Activated naive CD4-positive, alpha-beta T cell treated with anti-CD3 and anti-CD28 coated beads, Interleukin-2, amount 50 U/mL, for 72 hours (primary cell): Measurements from ENCODE around the gene CRIM1. TPM values are rescaled to one million over a fixed set of nuclear protein-coding genes. Genes with fewer than 3 reads are reported as not detected.

Experiments
- ATAC-seq, 2 donors: fragments of 150-1000 bp; cut with Tn5 transposase; 2 replicates each; pipeline ENCODE4 v1.10.0; 2021; ENCODE audit warnings: mild to moderate bottlenecking in 2 of 2, moderate library complexity in 2 of 2
- DNase-seq, 2 donors: peaks; one replicate each; pipeline ENCODE4 v3.0.0; 2021 to 2022; ENCODE audit warnings: low spot score in 2 of 2
- H3K27ac Mint-ChIP-seq, 2 donors: one replicate each; pipeline ENCODE4 v1.8.0; 2022; ENCODE audit warnings: mild to moderate bottlenecking in 2 of 2, mixed read lengths in 2 of 2
- H3K36me3 Mint-ChIP-seq, 2 donors: one replicate each; pipeline ENCODE4 v1.8.0; 2022; ENCODE audit warnings: mixed read lengths in 2 of 2
- H3K9me3 Mint-ChIP-seq, 2 donors: one replicate each; pipeline ENCODE4 v1.8.0; 2022; ENCODE audit warnings: mixed read lengths in 2 of 2
- total RNA-seq, 2 donors: library from RNA; stranded (reverse); gene quantifications; one replicate each; pipeline ENCODE4 v1.2.3, GENCODE V29; 2022

Gene CRIM1
- total RNA-seq, 2 donors from 2014 or later, result 3.3 to 4.2 TPM

DNA sequence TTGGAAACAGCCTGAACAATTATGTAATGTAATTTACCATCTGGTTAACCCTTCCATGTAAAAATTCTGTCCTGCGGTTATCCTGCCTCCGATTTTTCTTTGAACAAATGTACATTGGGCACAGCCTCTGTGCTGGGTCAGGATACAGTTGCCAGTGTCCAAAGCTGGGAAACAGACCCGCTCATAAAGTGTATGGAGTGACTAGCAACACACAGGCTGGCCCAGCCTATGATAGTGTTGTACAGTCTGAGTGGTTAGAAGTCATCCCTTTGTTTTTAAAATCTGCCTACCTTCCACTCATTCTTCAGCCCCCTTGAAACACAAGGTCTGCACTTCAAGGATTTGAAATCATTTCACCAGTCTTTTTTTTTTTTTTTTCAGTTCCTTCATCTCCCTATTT lies 192.3 kb downstream of the CRIM1 start:
- ATAC-seq, result no peak
- Mint-ChIP-seq H3K27ac (no peak overlapping the region), H3K36me3 (peaks cover 12 to 20% of the 10 kb centered on the region in 2 donors), H3K9me3 (no peaks in the 10 kb centered on the region)
- no peak for DNase-seq

DNA sequence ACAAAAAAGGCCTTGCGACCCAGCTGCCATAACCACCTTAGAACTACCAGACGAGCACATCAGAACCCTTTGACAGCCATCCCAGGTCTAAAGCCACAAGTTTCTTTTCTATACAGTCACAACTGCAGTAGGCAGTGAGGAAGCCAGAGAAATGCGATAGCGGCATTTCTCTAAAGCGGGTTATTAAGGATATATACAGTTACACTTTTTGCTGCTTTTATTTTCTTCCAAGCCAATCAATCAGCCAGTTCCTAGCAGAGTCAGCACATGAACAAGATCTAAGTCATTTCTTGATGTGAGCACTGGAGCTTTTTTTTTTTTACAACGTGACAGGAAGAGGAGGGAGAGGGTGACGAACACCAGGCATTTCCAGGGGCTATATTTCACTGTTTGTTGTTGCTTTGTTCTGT lies 193.6 kb downstream of the CRIM1 start:
- ATAC-seq (peak; percentile 46 to 84), DNase-seq (no peak)
- H3K36me3 Mint-ChIP-seq, result peaks cover 18 to 20% of the 10 kb centered on the region in 2 donors
- H3K27ac Mint-ChIP-seq, result no peak overlapping the region
- no peaks in the 10 kb centered on the region for H3K9me3 Mint-ChIP-seq

- no peak for ATAC-seq
- Mint-ChIP-seq H3K36me3 (peaks cover 20 to 25% of the 10 kb centered on the region in 2 donors), H3K9me3 (no peaks in the 10 kb centered on the region), H3K27ac (no peak overlapping the region)
- DNase-seq, result no peak
These were observed 194.4 kb downstream of the CRIM1 start for GRCh38 chr2:36550006-36550405.

- ATAC-seq (no peak), DNase-seq (no peak)
- Mint-ChIP-seq H3K9me3 (no peaks in the 10 kb centered on the region), H3K36me3 (peaks cover 13 to 16% of the 10 kb centered on the region in 2 donors), H3K27ac (no peak overlapping the region)
These were observed 198.1 kb downstream of the CRIM1 start for GRCh38 chr2:36553683-36554082.

DNA sequence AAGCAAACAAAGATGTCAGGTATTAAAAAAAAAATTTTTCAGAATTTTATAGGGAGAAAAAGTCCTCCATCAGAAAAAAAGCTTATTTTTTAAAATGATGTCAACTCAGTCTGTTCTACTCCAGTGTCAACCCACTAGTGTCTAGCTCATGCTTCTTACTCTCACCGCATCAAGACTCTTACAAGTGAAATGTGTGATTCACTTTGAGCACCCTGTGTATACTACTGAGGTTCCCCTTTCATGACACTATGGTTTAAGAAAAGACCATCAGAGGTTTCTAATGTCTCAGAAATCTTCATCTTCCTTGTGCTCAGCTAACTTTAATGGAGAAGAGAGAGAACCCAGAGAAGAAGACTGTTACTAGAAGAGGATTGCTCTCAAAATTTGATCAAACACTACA lies 199.0 kb downstream of the CRIM1 start:
- peaks cover 10 to 13% of the 10 kb centered on the region in 2 donors for H3K36me3 Mint-ChIP-seq
- no peak for DNase-seq
- no peak for ATAC-seq

GRCh38 chr2:36555789-36556188 lies 200.2 kb downstream of the CRIM1 start:
- no peak overlapping the region for H3K27ac Mint-ChIP-seq
- H3K9me3 Mint-ChIP-seq, result no peaks in the 10 kb centered on the region
- DNase-seq (no peak), ATAC-seq (no peak)
- peaks cover 10 to 13% of the 10 kb centered on the region in 2 donors for H3K36me3 Mint-ChIP-seq

More for the DNA sequence above, 199.0 kb downstream of the CRIM1 start:
- Mint-ChIP-seq H3K9me3 (no peaks in the 10 kb centered on the region), H3K27ac (no peak overlapping the region)

GRCh38 chr2:36556842-36557241 lies 201.3 kb downstream of the CRIM1 start:
- DNase-seq (no peak), ATAC-seq (no peak)
- H3K36me3 Mint-ChIP-seq, result peaks cover 10 to 13% of the 10 kb centered on the region in 2 donors
- H3K27ac Mint-ChIP-seq, result no peak overlapping the region
- H3K9me3 Mint-ChIP-seq, result no peaks in the 10 kb centered on the region

DNA sequence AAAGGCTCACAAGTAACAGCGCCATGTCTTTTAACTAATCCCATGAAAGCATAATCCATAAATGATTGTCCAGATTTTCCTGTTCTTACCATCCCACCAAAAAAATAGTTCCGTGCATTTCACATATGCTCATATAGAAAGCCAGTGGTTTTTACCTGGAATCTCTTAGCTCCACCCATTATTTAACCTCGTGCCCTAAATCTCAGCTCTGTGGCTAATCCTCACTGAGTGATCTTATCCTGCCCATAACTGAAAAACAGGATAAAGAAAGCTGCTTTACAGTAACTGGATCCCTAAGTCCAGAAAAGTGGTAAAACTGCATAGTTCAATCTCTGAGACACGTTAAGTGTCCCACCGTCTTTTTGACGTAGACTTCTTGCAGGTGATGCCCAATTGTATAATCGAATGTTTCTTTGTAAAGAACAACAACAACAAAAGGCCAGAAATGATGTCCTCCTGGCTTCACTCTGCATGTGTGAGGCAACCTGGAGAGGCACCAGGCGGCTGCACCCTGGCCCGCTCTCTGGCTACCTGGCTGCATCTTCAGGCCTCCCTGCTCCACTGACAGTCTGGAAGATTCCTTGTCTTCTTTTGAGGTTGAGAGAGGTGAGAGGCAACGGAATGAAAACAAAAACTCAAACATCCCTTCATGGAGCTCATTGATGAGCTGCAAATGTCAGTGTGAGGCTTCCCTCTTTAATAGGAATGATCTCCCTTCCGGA lies 203.8 kb downstream of the CRIM1 start:
- peaks cover 10 to 13% of the 10 kb centered on the region in 2 donors for H3K36me3 Mint-ChIP-seq
- no peak for ATAC-seq
- no peak for DNase-seq
- no peak overlapping the region for H3K27ac Mint-ChIP-seq
- H3K9me3 Mint-ChIP-seq, result no peaks in the 10 kb centered on the region

DNA sequence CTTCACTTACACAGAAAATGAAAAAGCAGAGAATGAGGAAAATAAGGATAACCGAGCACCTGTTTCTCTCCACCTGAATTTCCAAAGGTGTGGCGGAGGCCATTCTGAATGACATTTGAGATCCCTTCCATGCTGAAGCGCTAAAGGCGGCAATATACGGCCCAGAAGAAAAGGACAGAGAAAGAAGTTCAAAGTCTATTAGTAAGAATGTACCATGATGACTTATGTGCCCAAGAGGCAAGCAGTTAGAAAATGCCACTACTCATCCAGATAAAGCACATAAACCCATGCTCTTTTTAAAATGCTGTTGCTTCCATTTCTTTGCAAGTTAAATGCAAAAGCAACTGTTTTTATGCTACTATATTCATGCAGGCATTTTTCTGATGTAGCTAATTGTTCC lies 205.1 kb downstream of the CRIM1 start:
- ATAC-seq, result no peak
- DNase-seq, result no peak
- peaks cover 0 to 15% of the 10 kb centered on the region in 2 donors for H3K36me3 Mint-ChIP-seq
- no peak overlapping the region for H3K27ac Mint-ChIP-seq
- no peaks in the 10 kb centered on the region for H3K9me3 Mint-ChIP-seq

DNA sequence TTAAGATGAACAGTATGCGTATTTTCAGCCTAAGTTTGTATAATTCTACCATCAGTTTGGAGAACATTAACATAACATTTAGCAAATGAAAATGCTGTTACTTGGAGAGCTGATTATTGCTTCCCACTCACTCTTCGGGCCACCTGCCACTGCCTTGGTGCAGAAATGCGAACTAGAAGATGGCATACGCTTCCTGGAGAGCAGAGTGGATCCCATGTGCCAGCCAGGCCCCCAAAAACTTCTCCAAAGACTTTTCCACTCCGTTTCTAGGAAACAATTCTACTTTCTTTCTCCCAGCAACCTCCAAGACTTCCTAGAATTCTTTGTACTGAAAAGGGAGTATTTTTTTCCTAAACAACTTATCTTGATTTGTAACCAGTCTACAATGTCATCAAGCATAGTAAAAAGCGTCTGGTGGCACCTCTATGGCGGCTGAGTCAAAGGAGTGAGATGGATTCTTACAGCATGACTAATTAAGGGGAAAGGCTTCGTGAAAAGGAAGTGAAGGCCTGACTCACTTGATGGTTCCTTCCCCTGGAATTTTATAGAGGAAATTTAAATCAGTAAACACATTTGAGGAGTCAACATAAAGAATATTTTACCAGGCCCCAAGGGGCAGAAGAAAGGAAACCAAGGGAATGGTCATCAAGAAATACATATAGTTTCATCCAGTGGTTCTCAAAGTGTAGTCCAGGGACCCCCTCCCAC lies 205.8 kb downstream of the CRIM1 start:
- peaks cover 0 to 19% of the 10 kb centered on the region in 2 donors for H3K36me3 Mint-ChIP-seq
- DNase-seq, result no peak
- no peak overlapping the region for H3K27ac Mint-ChIP-seq
- no peaks in the 10 kb centered on the region for H3K9me3 Mint-ChIP-seq
- ATAC-seq, result no peak

DNA sequence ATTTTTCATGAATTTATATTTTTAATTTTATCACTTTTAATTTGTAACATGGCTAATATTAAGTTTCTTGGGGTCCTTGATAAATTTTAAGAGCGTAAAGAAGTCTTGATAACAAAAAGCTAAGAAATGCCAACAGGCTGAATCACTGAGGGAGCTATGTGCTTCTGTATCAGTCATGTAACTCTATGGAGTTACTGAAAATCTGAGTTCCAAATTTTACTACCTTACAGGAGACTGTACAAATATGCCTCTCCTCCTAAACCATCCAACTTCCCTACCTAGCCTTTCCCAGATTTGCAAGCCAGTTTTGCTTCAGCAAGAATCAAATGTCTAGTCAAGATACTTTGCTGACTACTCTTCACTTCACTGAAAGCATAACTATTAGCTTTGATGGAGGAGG lies 206.7 kb downstream of the CRIM1 start:
- Mint-ChIP-seq H3K36me3 (peaks cover 6 to 23% of the 10 kb centered on the region in 2 donors), H3K9me3 (no peaks in the 10 kb centered on the region), H3K27ac (no peak overlapping the region)
- DNase-seq, result no peak
- no peak for ATAC-seq

DNA sequence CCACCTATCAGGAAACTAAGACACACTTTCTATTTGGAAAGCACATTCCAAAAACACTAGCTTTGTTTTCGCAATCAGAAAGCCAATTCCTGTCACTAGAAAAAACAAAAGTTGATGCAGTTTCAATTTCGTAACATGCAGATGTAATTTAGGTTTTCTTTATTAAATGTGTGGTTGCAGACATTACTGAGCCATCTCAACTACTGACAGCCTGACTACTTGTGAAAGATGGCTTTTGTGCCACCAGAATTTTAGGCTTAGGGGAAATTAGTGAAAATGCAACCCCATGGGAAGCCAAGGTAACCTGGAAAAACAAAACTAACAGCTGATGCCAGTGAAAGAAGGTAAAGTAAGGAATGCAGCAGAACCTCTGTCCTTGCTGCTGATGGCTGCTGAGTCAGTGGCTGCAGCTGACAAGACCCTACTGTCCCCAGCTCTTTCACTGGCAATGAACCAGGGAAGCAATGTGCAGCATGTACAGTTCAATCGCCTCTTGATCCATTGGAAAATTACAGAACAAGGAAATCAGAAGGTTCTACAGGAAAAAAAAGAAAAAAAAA lies 207.5 kb downstream of the CRIM1 start:
- Mint-ChIP-seq H3K27ac (peak overlapping the region in 1 of 2 donors; percentile 37), H3K9me3 (no peaks in the 10 kb centered on the region), H3K36me3 (peaks cover 8 to 23% of the 10 kb centered on the region in 2 donors)
- DNase-seq (no peak), ATAC-seq (no peak)

GRCh38 chr2:36564377-36564930 lies 208.9 kb downstream of the CRIM1 start:
- Mint-ChIP-seq H3K9me3 (no peaks in the 10 kb centered on the region), H3K27ac (no peak overlapping the region), H3K36me3 (peaks cover 8 to 23% of the 10 kb centered on the region in 2 donors)
- no peak for DNase-seq
- ATAC-seq, result no peak

- peaks cover 8 to 23% of the 10 kb centered on the region in 2 donors for H3K36me3 Mint-ChIP-seq
- ATAC-seq (no peak), DNase-seq (no peak)
- peak overlapping the region in 1 of 2 donors; percentile 33 for H3K27ac Mint-ChIP-seq
- no peaks in the 10 kb centered on the region for H3K9me3 Mint-ChIP-seq
These were observed 210.1 kb downstream of the CRIM1 start for GRCh38 chr2:36565712-36566111.

- DNase-seq (no peak), ATAC-seq (no peak)
- Mint-ChIP-seq H3K9me3 (no peaks in the 10 kb centered on the region), H3K36me3 (peaks cover 8 to 23% of the 10 kb centered on the region in 2 donors), H3K27ac (no peak overlapping the region)
These were observed 211.3 kb downstream of the CRIM1 start for GRCh38 chr2:36566887-36567286.

DNA sequence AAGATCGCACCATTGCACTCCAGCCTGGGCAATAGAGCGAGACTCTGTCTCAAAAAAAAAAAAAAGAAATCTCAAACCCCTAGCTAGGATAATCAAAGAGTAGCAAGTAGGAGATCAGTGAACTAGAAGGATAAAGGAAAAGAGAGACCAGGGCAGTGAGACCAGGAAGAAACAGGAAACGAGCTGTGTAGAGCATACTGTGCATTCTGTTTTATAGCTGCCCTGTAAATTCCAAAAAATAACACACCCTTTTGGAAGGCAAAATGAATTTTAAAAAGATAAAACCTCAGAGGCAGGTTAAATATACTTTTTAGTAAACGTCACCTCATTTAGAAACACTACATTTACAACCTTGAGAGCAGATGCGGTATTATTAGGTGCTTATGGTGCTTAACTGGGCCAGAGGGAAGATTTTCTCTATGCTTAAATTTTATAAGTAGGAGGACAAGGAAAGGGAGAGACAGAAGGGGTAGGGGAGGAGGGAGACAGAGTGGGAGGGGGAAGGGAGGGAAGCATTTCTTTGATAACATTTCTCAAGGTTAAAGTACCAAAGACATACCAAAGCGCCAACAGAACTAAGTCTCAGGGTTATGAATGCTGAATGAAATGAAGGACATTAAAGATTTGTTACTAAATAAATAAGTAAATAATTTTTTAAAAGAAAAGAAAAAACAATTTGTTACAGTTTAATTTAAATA lies 212.3 kb downstream of the CRIM1 start:
- DNase-seq (no peak), ATAC-seq (no peak)
- Mint-ChIP-seq H3K27ac (peak overlapping the region in 1 of 2 donors; percentile 92), H3K9me3 (no peaks in the 10 kb centered on the region), H3K36me3 (peaks cover 8 to 24% of the 10 kb centered on the region in 2 donors)
